OCI-LY7 (cell line): ENCODE results near the gene SH3BGRL3. TPM values are rescaled to one million over a fixed set of nuclear protein-coding genes. Genes with fewer than 3 reads are reported as not detected.

Experiments used
- BruUV-seq: library from RNA; stranded (reverse); fragments of 400-500 nt; replicated peaks from 2 replicates; lab custom pipeline; 2021; lab: Mats Ljungman, UMichigan
- CTCF ChIA-PET: fragments of 300-600 bp; sonication (Branson Sonifier 250); formaldehyde crosslinking; loops from one replicate; lab custom pipeline; 2022; ENCODE audit warnings: antibody characterized with exemption; ENCODE audit not compliant: unreplicated experiment; lab: Charles Lee
- POLR2A ChIA-PET: fragments of 300-600 bp; sonication (Branson Sonifier 250); formaldehyde crosslinking; loops from one replicate; lab custom pipeline; 2022; ENCODE audit warnings: antibody characterized with exemption; lab: Charles Lee
- DNase-seq: peaks from one replicate; pipeline ENCODE4 v3.0.0-alpha.2; 2015; ENCODE audit warnings: low spot score
- H2AFZ ChIP-seq: fragments of 200-600 bp; sonication (generic), shearing (Covaris generic); 2 replicates; pipeline ENCODE4 v1.6.1; 2014; ENCODE audit warnings: mild to moderate bottlenecking, antibody characterized with exemption, low read length, moderate library complexity
- H3K27ac ChIP-seq: fragments of 200-600 bp; sonication (generic); 2 replicates; pipeline ENCODE4 v1.5.1; 2014; ENCODE audit warnings: mixed run types, low read depth, mild to moderate bottlenecking, moderate library complexity, low read length, inconsistent platforms; ENCODE audit not compliant: poor library complexity, severe bottlenecking
- H3K36me3 ChIP-seq: fragments of 200-600 bp; sonication (generic); 2 replicates; pipeline ENCODE4 v1.6.1; 2014; ENCODE audit warnings: mild to moderate bottlenecking, antibody characterized with exemption, low read length, moderate library complexity, mixed read lengths; ENCODE audit not compliant: insufficient read depth
- H3K4me1 ChIP-seq: fragments of 200-600 bp; sonication (generic); 2 replicates; pipeline ENCODE4 v1.5.1; 2014; ENCODE audit warnings: mild to moderate bottlenecking, low read length; ENCODE audit not compliant: insufficient read depth, poor library complexity, severe bottlenecking
- H3K4me2 ChIP-seq: fragments of 200-600 bp; sonication (generic); 2 replicates; pipeline ENCODE4 v1.6.1; 2014; ENCODE audit warnings: mild to moderate bottlenecking, low read length
- H3K4me3 ChIP-seq: fragments of 200-600 bp; sonication (generic); 2 replicates; pipeline ENCODE4 v1.5.1; 2014; ENCODE audit warnings: mild to moderate bottlenecking, low read depth, low read length; ENCODE audit not compliant: poor library complexity, severe bottlenecking
- H3K79me2 ChIP-seq: fragments of 200-600 bp; sonication (generic); 2 replicates; pipeline ENCODE4 v1.6.1; 2016; ENCODE audit warnings: low read depth, mild to moderate bottlenecking, low read length, moderate library complexity, mixed read lengths; ENCODE audit not compliant: insufficient read depth
- H3K9me2 ChIP-seq: fragments of 200-600 bp; sonication (generic); 2 replicates; pipeline ENCODE4 v1.6.1; 2016; ENCODE audit warnings: mild to moderate bottlenecking, low read length, mixed read lengths; ENCODE audit not compliant: insufficient read depth
- H3K9me3 ChIP-seq: fragments of 200-600 bp; sonication (generic); 2 replicates; pipeline ENCODE4 v1.6.1; 2014; ENCODE audit warnings: mild to moderate bottlenecking, mixed run types, low read length, mixed read lengths
- H4K20me1 ChIP-seq: fragments of 200-600 bp; sonication (generic); 2 replicates; pipeline ENCODE4 v1.6.1; 2014; ENCODE audit warnings: mild to moderate bottlenecking, antibody characterized with exemption, low read length, moderate library complexity, mixed read lengths; ENCODE audit not compliant: insufficient read depth
- CTCF ChIP-seq: fragments of 200-600 bp; sonication (generic); conservative IDR thresholded peaks from 2 replicates; pipeline ENCODE4 v1.5.1; 2014; ENCODE audit warnings: mild to moderate bottlenecking, antibody characterized with exemption, low read length, moderate library complexity, mixed read lengths
- EZH2phosphoT487 ChIP-seq: fragments of 200-600 bp; sonication (generic); IDR thresholded peaks from 2 replicates; pipeline ENCODE4 v1.6.1; 2018; ENCODE audit warnings: low read depth, borderline replicate concordance, mild to moderate bottlenecking, mixed run types, antibody characterized with exemption, low read length, moderate library complexity, mixed read lengths
- intact Hi-C: fragments of 100-400 bp; cut with micrococcal nuclease; formaldehyde crosslinking; loops from one replicate; pipeline ENCODE4 v1.10.0; 2022; ENCODE audit not compliant: unreplicated experiment
- total RNA-seq, 2 experiments: library from RNA; depleted of rRNA in 1 of 2; stranded (reverse); fragments of >200 nt in 1 of 2; shearing (Covaris generic) in 1 of 2; gene quantifications; 2 replicates each; pipeline ENCODE4 v1.2.3, GENCODE V29; 2014 to 2022

The SH3BGRL3 gene
- total RNA-seq, 2 experiments from 2014 or later = 25.3 to 60.9 TPM

- H4K20me1 ChIP-seq = no peaks in the 10 kb centered on the region
- peaks cover 52% of the 10 kb centered on the region for H3K4me1 ChIP-seq
- intact Hi-C loops = no loop called here
- TF ChIP-seq CTCF (no peak), EZH2phosphoT487 (no peak)
- CTCF ChIA-PET = no interaction called here
- H3K79me2 ChIP-seq = no peaks in the 10 kb centered on the region
- no peak overlapping the region for H3K27ac ChIP-seq
- no peak for DNase-seq
- H3K4me2 ChIP-seq = no peak overlapping the region
- POLR2A ChIA-PET = interaction anchor here (0.8 to 1.0 kb wide), 2 partner anchors 14 to 22 kb away, joined by 3 to 5 read pairs; partner anchors contain the start of gene CD52
- peaks cover 67% of the 10 kb centered on the region for H3K36me3 ChIP-seq
- H2AFZ ChIP-seq = no peak overlapping the region
- no TSS peak for BruUV-seq
- no peaks in the 10 kb centered on the region for H3K9me2 ChIP-seq
- no peaks in the 10 kb centered on the region for H3K9me3 ChIP-seq
- no peak overlapping the region for H3K4me3 ChIP-seq
Observed at GRCh38 chr1:26296340-26297056, 16.6 kb downstream of the SH3BGRL3 start.

- no peak overlapping the region for H3K4me3 ChIP-seq
- no peaks in the 10 kb centered on the region for H4K20me1 ChIP-seq
- no peak overlapping the region for H3K4me2 ChIP-seq
- no TSS peak for BruUV-seq
- no peak overlapping the region for H3K27ac ChIP-seq
- CTCF ChIA-PET = no interaction called here
- no peaks in the 10 kb centered on the region for H3K79me2 ChIP-seq
- peaks cover 64% of the 10 kb centered on the region for H3K36me3 ChIP-seq
- POLR2A ChIA-PET = interaction anchor here (0.6 to 2.4 kb wide), 3 partner anchors 18 to 858 kb away, joined by 3 to 13 read pairs (median 3); partner anchors contain the start of genes CD52 and SLC9A1
- DNase-seq = no peak
- H2AFZ ChIP-seq = no peak overlapping the region
- intact Hi-C loops = no loop called here
- TF ChIP-seq CTCF (no peak), EZH2phosphoT487 (no peak)
- H3K4me1 ChIP-seq = peaks cover 48% of the 10 kb centered on the region
- no peaks in the 10 kb centered on the region for H3K9me3 ChIP-seq
- H3K9me2 ChIP-seq = no peaks in the 10 kb centered on the region
Observed at GRCh38 chr1:26297057-26297790, 17.3 kb downstream of the SH3BGRL3 start.

GRCh38 chr1:26297791-26298124 lies 17.9 kb downstream of the SH3BGRL3 start:
- Histone ChIP-seq H3K36me3 (peaks cover 65% of the 10 kb centered on the region), H3K4me2 (no peak overlapping the region), H3K9me3 (no peaks in the 10 kb centered on the region), H3K27ac (peak overlapping the region; percentile 11), H4K20me1 (no peaks in the 10 kb centered on the region), H3K9me2 (no peaks in the 10 kb centered on the region), H2AFZ (no peak overlapping the region), H3K4me3 (no peak overlapping the region), H3K79me2 (peaks cover 3% of the 10 kb centered on the region; the same call in 1 of the 2 replicates), H3K4me1 (peaks cover 48% of the 10 kb centered on the region)
- ChIA-PET CTCF (no interaction called here), POLR2A (interaction anchor here (0.6 to 2.4 kb wide), 2 partner anchors 18 to 857 kb away, joined by 3 to 13 read pairs; partner anchors contain the start of gene SLC9A1)
- DNase-seq = no peak
- no TSS peak for BruUV-seq
- no peak for TF ChIP-seq CTCF
- no peak for TF ChIP-seq EZH2phosphoT487
- intact Hi-C loops = no loop called here
